ENCODE measurements around the gene NSUN2.
A peak's percentile ranks its signal among the peaks of the same experiment; 100 is the strongest.

NSUN2 gene

GRCh38 chr5:6602441-6602840 is 30.4 kb downstream of the NSUN2 start:
- DNase-seq, result no peak

GRCh38 chr5:6601816-6602215 is 31.0 kb downstream of the NSUN2 start:
- peak; percentile 42 for DNase-seq

DNA sequence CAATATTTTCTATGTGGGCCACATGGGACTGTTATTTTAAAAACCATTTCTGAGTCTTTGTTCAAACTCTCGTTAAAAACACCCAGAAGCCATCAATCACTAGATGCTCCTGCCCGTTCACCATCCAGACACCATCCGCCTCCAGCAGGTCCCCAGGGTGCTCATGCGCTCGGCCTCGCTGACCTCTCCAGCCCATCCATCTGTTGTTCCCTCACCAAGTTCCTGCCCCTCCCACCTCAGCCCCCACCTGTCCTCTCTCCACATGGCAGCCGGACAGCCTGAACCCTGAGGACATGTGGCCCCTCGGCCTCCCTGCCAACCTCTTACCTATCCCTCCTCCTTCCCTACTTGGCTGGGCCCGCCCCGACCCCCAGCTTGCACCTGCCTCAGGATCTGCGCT is 31.6 kb downstream of the NSUN2 start:
- DNase-seq, result peak; percentile 74

GRCh38 chr5:6599739-6600138 is 33.1 kb downstream of the NSUN2 start:
- DNase-seq, result no peak

GRCh38 chr5:6598351-6598900 is 34.4 kb downstream of the NSUN2 start:
- DNase-seq, result no peak

DNA sequence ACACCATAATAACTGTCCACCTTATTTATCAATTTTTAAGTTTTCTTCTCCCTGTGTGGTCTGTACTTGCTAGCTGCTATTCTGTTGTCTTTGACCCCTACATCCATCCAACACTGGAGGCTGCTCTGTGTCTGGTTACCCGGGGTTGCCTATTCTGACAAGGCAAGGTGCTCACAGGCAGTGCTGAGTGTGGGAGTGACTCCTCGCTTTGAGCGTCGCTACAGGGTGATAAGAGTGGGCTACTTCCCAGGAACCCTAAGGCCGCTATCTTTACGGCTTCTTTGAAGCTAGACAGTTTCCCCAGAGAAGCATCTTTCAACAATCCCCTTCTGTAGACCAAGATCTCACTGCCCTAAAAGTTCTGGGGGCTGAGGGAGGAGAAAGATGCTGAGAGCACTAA is 35.3 kb downstream of the NSUN2 start:
- DNase-seq, result no peak

DNA sequence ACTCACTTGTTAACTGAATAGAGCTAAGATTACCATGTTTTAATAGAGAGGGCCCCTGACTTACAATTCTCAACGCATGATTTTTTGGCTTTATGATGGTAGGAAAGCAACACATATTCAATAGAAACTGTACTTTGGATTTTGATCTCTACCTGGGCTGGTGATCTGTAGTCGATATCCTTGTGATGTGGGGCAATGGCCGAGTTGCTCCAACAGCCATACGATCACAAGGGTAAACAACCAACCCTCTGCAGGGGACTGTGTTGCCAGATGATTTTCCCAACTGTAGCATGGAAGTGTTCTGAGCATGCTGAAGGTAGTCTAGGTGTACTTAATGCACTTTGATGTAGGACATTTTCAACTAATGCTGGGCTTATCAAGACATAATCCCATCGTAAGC is 36.5 kb downstream of the NSUN2 start:
- no peak for DNase-seq

DNA sequence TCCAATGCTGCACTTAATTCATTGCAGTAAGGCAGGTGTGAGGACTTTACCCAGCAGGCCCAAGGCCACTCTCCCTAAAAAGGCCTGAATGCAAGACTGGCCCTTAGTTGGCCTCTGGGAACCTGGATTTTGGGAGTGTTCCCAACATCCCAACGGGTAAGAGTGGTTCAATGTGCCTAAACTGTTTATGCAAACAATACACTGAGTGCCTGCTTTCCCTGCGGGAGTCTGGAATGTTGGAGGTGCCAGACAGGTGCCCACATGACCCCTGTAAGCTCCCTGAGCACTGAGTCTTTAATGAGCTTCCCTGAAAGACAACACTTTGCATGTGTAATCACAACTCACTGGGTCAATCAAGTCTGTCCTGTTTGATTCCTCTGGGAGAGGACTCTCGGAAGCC is 37.4 kb downstream of the NSUN2 start:
- DNase-seq, result no peak

DNA sequence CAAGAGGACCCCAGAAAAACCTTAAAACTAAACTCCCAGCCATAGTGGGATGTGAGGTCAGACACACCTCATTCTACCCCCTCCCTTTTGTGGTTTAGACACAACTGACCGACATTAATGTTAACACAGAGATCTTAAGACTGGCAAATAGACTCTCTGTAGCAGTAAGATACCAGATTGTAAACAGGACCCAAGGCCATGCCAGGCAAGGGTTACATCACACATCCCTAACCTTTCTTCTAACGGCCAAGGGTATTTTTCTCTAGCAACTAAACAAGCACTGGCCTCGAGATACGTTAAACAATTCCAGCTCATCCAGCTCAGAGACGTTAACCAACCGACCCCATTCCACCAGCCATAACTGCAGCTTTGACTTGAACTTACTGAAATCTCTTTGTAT is 38.8 kb downstream of the NSUN2 start:
- DNase-seq, result no peak

- DNase-seq, result no peak
These were observed 39.5 kb downstream of the NSUN2 start for GRCh38 chr5:6593148-6594016.

DNA sequence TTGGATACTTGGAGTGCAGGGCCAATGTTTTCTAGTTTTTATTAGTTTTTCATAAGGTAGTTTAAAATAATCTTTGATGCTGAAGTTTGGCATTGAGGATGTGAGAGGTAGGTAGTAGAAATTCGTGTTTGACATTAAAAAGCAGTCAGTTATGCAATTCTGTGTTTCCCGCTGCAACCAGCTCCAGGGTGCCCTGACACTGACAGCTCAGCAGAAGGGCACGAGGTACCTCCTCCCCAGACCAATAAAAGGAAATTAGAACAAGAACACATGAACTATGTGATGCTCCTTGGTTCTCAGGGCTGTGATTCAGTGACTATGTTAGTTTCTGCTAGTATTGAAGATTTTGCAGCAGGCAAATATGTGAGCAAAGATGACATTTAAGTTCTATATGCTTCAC is 40.2 kb downstream of the NSUN2 start:
- DNase-seq, result no peak

DNA sequence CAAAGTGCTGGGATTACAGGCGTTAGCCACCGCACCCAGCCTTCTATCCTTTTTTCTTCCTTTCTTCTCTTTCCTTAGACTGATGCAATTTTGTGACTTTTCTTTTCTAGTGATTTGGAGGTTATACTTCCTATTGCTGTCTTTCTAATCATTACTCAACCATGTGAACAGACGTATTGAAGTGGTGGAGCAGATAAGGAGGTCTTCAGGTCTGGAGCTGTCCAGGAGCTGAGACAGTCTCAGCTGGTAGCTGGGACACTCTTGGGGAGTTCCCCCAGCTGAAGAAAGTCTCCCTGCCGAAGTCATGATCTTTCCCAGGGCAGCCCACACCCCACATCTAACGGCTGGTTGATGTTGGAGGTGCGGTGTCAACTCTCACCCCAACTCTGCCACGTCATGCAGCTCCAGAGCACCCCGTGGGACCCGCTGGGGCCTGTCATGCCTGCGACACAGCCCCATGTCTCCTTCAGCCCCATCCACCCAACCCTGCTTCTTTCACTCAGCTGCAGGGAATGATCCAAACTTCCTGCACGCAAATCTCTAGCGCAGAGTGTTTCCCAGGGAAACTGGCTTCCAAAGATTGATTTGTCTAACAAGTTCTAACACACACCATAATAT is 41.1 kb downstream of the NSUN2 start:
- DNase-seq, result no peak

- DNase-seq, result no peak
These were observed 42.3 kb downstream of the NSUN2 start for GRCh38 chr5:6590581-6590980.

GRCh38 chr5:6587171-6587570 is 45.7 kb downstream of the NSUN2 start:
- DNase-seq, result peak; percentile 31

GRCh38 chr5:6586647-6587042 is 46.2 kb downstream of the NSUN2 start:
- DNase-seq, result no peak

DNA sequence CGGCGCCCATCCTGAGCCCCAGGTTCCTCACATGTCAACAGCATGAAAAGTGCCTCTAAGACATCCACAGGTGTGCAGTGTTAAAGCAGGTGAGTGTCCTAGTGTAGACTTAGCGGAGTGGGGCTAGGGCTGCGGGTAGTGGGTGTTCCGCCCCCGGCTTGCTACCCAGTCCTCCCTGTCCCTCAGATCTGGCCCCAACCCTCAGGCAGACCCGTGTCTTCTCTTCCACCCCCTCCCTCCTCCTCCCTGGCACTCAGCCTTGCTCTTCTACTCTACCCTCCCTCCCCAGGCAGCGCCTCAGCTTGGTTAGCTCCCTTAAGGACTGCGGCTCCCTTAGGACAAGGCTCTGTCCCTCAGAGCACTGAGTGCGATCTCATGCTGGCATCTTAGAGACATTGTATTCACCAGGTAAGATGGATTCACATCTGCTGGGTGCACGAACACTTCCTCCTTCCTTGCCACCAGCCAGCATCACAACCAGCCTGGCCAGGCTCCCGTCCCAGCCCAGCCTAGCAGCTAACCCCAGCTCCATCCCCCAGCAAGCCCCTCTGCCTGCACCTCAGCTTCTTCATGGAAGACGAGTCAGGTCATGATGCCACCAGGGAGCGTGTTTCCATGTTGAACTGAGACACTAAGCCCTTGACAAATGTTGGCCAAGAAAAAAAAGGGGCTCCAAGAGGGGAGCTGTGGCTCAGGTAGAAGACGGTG is 46.8 kb downstream of the NSUN2 start:
- no peak for DNase-seq

DNA sequence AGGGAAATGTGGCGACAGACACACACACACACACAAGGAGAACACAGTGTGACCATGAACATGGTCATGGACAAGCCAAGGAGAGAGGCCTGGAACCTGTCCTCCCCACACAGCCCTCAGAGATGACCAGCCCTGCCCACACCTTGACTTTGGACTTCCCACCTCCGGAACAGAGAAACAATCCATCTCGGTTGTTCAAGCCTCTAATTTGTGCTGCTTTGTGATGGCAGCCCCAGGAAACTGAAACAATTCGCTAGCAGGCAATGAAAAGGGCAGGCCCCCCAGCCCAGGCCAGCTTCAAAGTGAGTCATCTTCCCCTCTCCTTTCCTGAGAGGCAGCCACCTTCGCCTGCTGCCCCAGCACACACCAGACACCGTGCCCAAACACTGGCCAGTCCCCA is 47.7 kb downstream of the NSUN2 start:
- DNase-seq, result no peak

- no peak for DNase-seq
These were observed 48.1 kb downstream of the NSUN2 start for GRCh38 chr5:6584727-6585126.

GRCh38 chr5:6584101-6584645 is 48.7 kb downstream of the NSUN2 start:
- DNase-seq, result no peak

DNA sequence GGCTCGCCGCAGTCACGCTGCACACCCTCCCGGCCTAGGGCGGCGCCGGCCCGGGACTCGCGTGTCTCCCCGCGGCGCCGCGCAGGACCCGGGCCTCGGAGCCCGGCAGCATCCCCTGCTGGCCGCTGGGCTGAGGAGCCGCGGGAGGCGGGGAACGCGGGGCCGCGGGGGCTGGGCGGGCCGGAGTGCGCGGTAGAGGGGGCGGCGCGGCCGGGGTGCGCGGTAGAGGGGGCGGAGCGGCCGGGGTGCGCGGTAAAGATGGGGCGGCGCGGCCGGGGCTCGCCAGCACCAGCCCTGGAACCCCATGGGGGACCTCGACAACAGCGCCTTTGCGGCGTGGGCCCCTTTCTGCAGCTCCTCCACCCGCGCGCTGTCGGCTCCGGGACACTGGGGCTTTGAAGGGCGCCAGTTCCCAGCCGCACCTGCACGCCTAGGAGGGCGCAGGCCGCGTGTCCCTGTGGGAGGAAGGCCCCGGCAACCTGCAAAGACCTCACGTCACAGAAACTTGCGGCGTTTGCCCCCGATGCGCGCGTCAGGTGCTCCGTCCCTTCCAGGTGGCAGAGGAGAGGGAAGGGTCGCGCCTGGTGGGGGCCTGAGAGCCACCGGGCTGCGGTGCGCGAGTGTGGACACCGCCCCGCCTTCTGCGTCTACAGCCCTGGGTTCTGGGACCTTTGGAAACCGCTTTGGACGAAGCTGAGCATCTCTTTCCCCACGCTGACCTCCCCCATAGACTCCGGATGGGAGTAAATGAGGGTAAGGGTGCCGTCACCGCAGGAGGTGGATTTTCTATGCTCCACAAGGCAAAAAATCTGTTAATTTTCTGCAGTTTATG is 49.6 kb downstream of the NSUN2 start:
- DNase-seq, result peak; percentile 77

GRCh38 chr5:6582507-6583048 is 50.3 kb downstream of the NSUN2 start:
- DNase-seq, result peak; percentile 53
